ENCODE measurements around the gene GRIN2A.

GRIN2A gene

DNA sequence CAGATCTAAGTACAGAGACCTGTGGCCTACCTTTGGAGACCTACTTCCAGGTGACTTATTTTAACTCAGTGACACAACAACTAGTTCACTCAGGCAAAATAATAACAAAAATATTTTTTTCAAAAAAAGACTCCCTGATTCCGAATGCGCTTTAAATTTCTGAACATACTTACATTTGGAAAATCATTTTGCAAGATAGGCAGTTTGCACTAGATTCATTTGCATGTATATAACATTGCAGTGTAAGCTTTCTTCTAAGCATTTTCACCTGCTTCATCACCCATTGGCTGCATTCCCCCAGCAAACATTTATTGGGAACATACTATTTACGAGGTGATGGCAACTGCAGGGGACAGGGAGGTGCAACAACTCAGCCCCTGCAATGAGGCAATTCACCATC, 166.8 kb downstream of the GRIN2A start:
- Histone ChIP-seq H3K23ac (ENCODE audit: low read length) (no peak overlapping the region), H3K9ac (ENCODE audit: low read length) (no peak overlapping the region), H2AK5ac (ENCODE audit: low read length) (no peak overlapping the region), H3K18ac (ENCODE audit: low read length) (no peak overlapping the region), H3K4me3 (ENCODE audit: low read length) (no peak overlapping the region), H3K79me1 (ENCODE audit: low read length) (no peaks in the 10 kb centered on the region), H3K4me1 (ENCODE audit: control insufficient read depth, low read depth, low read length) (no peaks in the 10 kb centered on the region), H4K5ac (ENCODE audit: low read length) (no peak overlapping the region), H3K4ac (ENCODE audit: low read depth, low read length) (no peak overlapping the region), H2BK5ac (ENCODE audit: low read length) (no peak overlapping the region), H2BK15ac (replicated peaks; ENCODE audit: low read depth) (no peak overlapping the region), H3K36me3 (ENCODE audit: control insufficient read depth, insufficient read depth, low read length) (no peaks in the 10 kb centered on the region), H4K8ac (ENCODE audit: low read depth, low read length) (no peak overlapping the region), H3K56ac (ENCODE audit: low read length) (no peak overlapping the region), H2BK120ac (ENCODE audit: low read depth, low read length) (no peak overlapping the region), H3K27me3 (ENCODE audit: insufficient read depth, low read length, poor library complexity) (no peaks in the 10 kb centered on the region), H3K4me2 (ENCODE audit: low read length) (no peak overlapping the region), H3K79me2 (ENCODE audit: control insufficient read depth, insufficient read depth, low read length) (no peaks in the 10 kb centered on the region), H3K27ac (ENCODE audit: low read depth, low read length) (no peak overlapping the region)
- WGBS (ENCODE audit: extremely low coverage, insufficient coverage, low lambda C conversion rate) = 100% methylated on average over 2 of the region's 3 CpGs
- DNase-seq = no peak

DNA sequence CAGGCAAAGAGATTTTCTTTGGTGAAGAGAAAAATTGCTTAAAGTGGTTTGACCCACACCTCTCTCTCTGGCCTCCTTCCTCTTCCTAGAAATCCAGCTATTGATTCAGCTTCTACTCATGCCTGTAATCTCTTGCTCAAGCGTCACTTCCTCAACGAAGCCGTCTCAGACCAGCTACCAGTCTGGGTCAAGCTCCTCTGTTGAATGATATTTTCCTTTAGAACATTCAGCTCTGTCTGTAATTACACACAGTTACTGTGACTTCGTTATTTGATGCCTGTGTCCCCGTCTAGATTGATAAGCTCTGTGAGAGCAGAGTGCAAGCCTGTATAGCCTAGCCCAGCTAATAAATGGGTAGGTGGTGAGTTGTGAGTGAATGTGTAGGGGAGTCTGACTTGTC, 168.5 kb downstream of the GRIN2A start:
- Histone ChIP-seq H3K27me3 (ENCODE audit: insufficient read depth, low read length, poor library complexity) (no peaks in the 10 kb centered on the region), H4K5ac (ENCODE audit: low read length) (no peak overlapping the region), H3K27ac (ENCODE audit: low read depth, low read length) (no peak overlapping the region), H2AK5ac (ENCODE audit: low read length) (no peak overlapping the region), H3K4ac (ENCODE audit: low read depth, low read length) (no peak overlapping the region), H3K9ac (ENCODE audit: low read length) (no peak overlapping the region), H4K8ac (ENCODE audit: low read depth, low read length) (no peak overlapping the region), H3K4me3 (ENCODE audit: low read length) (no peak overlapping the region), H3K79me2 (ENCODE audit: control insufficient read depth, insufficient read depth, low read length) (no peaks in the 10 kb centered on the region), H2BK120ac (ENCODE audit: low read depth, low read length) (no peak overlapping the region), H3K4me1 (ENCODE audit: control insufficient read depth, low read depth, low read length) (no peaks in the 10 kb centered on the region), H3K4me2 (ENCODE audit: low read length) (no peak overlapping the region), H2BK5ac (ENCODE audit: low read length) (no peak overlapping the region), H3K56ac (ENCODE audit: low read length) (no peak overlapping the region), H3K79me1 (ENCODE audit: low read length) (no peaks in the 10 kb centered on the region), H3K18ac (ENCODE audit: low read length) (no peak overlapping the region), H2BK15ac (replicated peaks; ENCODE audit: low read depth) (no peak overlapping the region), H3K36me3 (ENCODE audit: control insufficient read depth, insufficient read depth, low read length) (no peaks in the 10 kb centered on the region), H3K23ac (ENCODE audit: low read length) (no peak overlapping the region)
- WGBS (ENCODE audit: extremely low coverage, insufficient coverage, low lambda C conversion rate) = no CpG with 5 or more reads among the region's 5 CpGs
- no peak for DNase-seq

GRCh38 chr16:10013364-10013763, 168.9 kb downstream of the GRIN2A start:
- H3K79me1 ChIP-seq (ENCODE audit: low read length) = no peaks in the 10 kb centered on the region
- no peak overlapping the region for H3K56ac ChIP-seq (ENCODE audit: low read length)
- DNase-seq = peak; percentile 39
- no peak overlapping the region for H3K9ac ChIP-seq (ENCODE audit: low read length)
- H3K27ac ChIP-seq (ENCODE audit: low read depth, low read length) = no peak overlapping the region
- H3K23ac ChIP-seq (ENCODE audit: low read length) = no peak overlapping the region
- no peak overlapping the region for H4K5ac ChIP-seq (ENCODE audit: low read length)
- H3K79me2 ChIP-seq (ENCODE audit: control insufficient read depth, insufficient read depth, low read length) = no peaks in the 10 kb centered on the region
- no peak overlapping the region for H3K4me3 ChIP-seq (ENCODE audit: low read length)
- H3K4ac ChIP-seq (ENCODE audit: low read depth, low read length) = no peak overlapping the region
- H3K4me2 ChIP-seq (ENCODE audit: low read length) = no peak overlapping the region
- H3K18ac ChIP-seq (ENCODE audit: low read length) = no peak overlapping the region
- no peak overlapping the region for H2BK120ac ChIP-seq (ENCODE audit: low read depth, low read length)
- H4K8ac ChIP-seq (ENCODE audit: low read depth, low read length) = no peak overlapping the region
- H3K36me3 ChIP-seq (ENCODE audit: control insufficient read depth, insufficient read depth, low read length) = no peaks in the 10 kb centered on the region
- no CpG with 5 or more reads among the region's 4 CpGs for WGBS (ENCODE audit: extremely low coverage, insufficient coverage, low lambda C conversion rate)
- no peaks in the 10 kb centered on the region for H3K4me1 ChIP-seq (ENCODE audit: control insufficient read depth, low read depth, low read length)
- no peak overlapping the region for H2BK5ac ChIP-seq (ENCODE audit: low read length)
- no peaks in the 10 kb centered on the region for H3K27me3 ChIP-seq (ENCODE audit: insufficient read depth, low read length, poor library complexity)
- H2BK15ac ChIP-seq (replicated peaks; ENCODE audit: low read depth) = no peak overlapping the region
- H2AK5ac ChIP-seq (ENCODE audit: low read length) = no peak overlapping the region

GRCh38 chr16:10009684-10010083, 172.5 kb downstream of the GRIN2A start:
- Histone ChIP-seq H3K27ac (ENCODE audit: low read depth, low read length) (no peak overlapping the region), H3K4me1 (ENCODE audit: control insufficient read depth, low read depth, low read length) (no peaks in the 10 kb centered on the region), H4K5ac (ENCODE audit: low read length) (no peak overlapping the region), H2AK5ac (ENCODE audit: low read length) (no peak overlapping the region), H3K4ac (ENCODE audit: low read depth, low read length) (no peak overlapping the region), H3K27me3 (ENCODE audit: insufficient read depth, low read length, poor library complexity) (no peaks in the 10 kb centered on the region), H3K4me3 (ENCODE audit: low read length) (no peak overlapping the region), H3K56ac (ENCODE audit: low read length) (no peak overlapping the region), H4K8ac (ENCODE audit: low read depth, low read length) (no peak overlapping the region), H3K4me2 (ENCODE audit: low read length) (no peak overlapping the region), H3K79me2 (ENCODE audit: control insufficient read depth, insufficient read depth, low read length) (no peaks in the 10 kb centered on the region), H3K9ac (ENCODE audit: low read length) (no peak overlapping the region), H3K36me3 (ENCODE audit: control insufficient read depth, insufficient read depth, low read length) (no peaks in the 10 kb centered on the region), H2BK120ac (ENCODE audit: low read depth, low read length) (no peak overlapping the region), H3K79me1 (ENCODE audit: low read length) (no peaks in the 10 kb centered on the region), H2BK15ac (replicated peaks; ENCODE audit: low read depth) (no peak overlapping the region), H3K23ac (ENCODE audit: low read length) (no peak overlapping the region), H3K18ac (ENCODE audit: low read length) (no peak overlapping the region), H2BK5ac (ENCODE audit: low read length) (no peak overlapping the region)
- no peak for DNase-seq
- no CpG with 5 or more reads among the region's 6 CpGs for WGBS (ENCODE audit: extremely low coverage, insufficient coverage, low lambda C conversion rate)

DNA sequence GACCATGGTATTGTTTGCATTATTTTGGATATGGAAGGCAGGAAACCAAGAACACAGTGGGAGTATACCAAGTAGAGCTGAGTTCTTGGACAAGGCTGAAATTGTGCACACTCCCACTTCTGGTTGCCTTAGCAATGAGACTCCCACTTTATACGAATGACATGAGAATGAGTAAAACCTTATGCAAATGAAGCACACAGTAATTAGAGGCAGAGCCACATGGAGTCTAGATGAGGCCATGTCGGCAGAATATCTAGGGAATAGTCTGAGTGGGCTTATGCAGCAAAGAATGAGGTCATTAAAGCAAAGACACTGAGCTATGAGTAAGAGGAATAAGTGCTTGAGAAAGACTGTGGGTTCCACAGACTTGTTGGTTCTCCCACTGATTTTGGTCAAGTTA, 178.7 kb downstream of the GRIN2A start:
- H3K27ac ChIP-seq (ENCODE audit: low read depth, low read length) = no peak overlapping the region
- DNase-seq = no peak
- no peak overlapping the region for H3K56ac ChIP-seq (ENCODE audit: low read length)
- WGBS (ENCODE audit: extremely low coverage, insufficient coverage, low lambda C conversion rate) = no CpG with 5 or more reads among the region's 2 CpGs
- H3K4me1 ChIP-seq (ENCODE audit: control insufficient read depth, low read depth, low read length) = no peaks in the 10 kb centered on the region
- H3K4me3 ChIP-seq (ENCODE audit: low read length) = no peak overlapping the region
- no peak overlapping the region for H3K9ac ChIP-seq (ENCODE audit: low read length)
- no peak overlapping the region for H3K4me2 ChIP-seq (ENCODE audit: low read length)
- no peak overlapping the region for H4K8ac ChIP-seq (ENCODE audit: low read depth, low read length)
- H3K18ac ChIP-seq (ENCODE audit: low read length) = no peak overlapping the region
- H2AK5ac ChIP-seq (ENCODE audit: low read length) = no peak overlapping the region
- no peaks in the 10 kb centered on the region for H3K36me3 ChIP-seq (ENCODE audit: control insufficient read depth, insufficient read depth, low read length)
- H3K79me1 ChIP-seq (ENCODE audit: low read length) = no peaks in the 10 kb centered on the region
- no peak overlapping the region for H2BK15ac ChIP-seq (replicated peaks; ENCODE audit: low read depth)
- H3K79me2 ChIP-seq (ENCODE audit: control insufficient read depth, insufficient read depth, low read length) = no peaks in the 10 kb centered on the region
- no peak overlapping the region for H4K5ac ChIP-seq (ENCODE audit: low read length)
- no peak overlapping the region for H2BK5ac ChIP-seq (ENCODE audit: low read length)
- no peak overlapping the region for H2BK120ac ChIP-seq (ENCODE audit: low read depth, low read length)
- H3K27me3 ChIP-seq (ENCODE audit: insufficient read depth, low read length, poor library complexity) = no peaks in the 10 kb centered on the region
- H3K23ac ChIP-seq (ENCODE audit: low read length) = no peak overlapping the region
- H3K4ac ChIP-seq (ENCODE audit: low read depth, low read length) = no peak overlapping the region

DNA sequence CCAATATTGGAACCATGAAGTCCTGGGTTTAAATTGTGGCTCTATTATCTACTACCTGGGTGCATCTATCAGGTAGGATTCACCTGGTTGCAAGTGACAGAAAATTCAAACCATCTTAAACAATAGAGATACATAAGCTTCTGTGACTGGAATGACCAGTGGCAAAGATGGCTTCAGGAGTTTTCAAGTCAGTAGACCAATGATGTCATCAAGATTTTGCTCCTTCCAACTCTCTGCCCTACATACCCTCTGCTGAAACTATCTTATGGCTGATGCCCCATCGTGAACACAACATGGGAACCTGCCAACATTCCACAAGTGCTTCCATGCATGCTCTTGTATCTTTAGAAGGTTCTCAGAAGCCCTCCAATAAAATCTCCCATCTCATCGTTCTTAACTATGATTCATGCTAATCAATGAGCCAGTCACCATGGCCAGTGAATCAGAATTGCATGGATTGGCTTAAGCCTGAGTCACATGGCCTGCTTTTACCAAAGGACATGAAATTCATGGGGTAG, 180.9 kb downstream of the GRIN2A start:
- no peaks in the 10 kb centered on the region for H3K79me1 ChIP-seq (ENCODE audit: low read length)
- H3K36me3 ChIP-seq (ENCODE audit: control insufficient read depth, insufficient read depth, low read length) = no peaks in the 10 kb centered on the region
- no peak overlapping the region for H3K9ac ChIP-seq (ENCODE audit: low read length)
- no peak overlapping the region for H3K56ac ChIP-seq (ENCODE audit: low read length)
- H3K4ac ChIP-seq (ENCODE audit: low read depth, low read length) = no peak overlapping the region
- H3K27me3 ChIP-seq (ENCODE audit: insufficient read depth, low read length, poor library complexity) = no peaks in the 10 kb centered on the region
- H4K8ac ChIP-seq (ENCODE audit: low read depth, low read length) = no peak overlapping the region
- no peak overlapping the region for H2BK15ac ChIP-seq (replicated peaks; ENCODE audit: low read depth)
- H3K23ac ChIP-seq (ENCODE audit: low read length) = no peak overlapping the region
- H3K4me1 ChIP-seq (ENCODE audit: control insufficient read depth, low read depth, low read length) = no peaks in the 10 kb centered on the region
- H3K79me2 ChIP-seq (ENCODE audit: control insufficient read depth, insufficient read depth, low read length) = no peaks in the 10 kb centered on the region
- no peak overlapping the region for H4K5ac ChIP-seq (ENCODE audit: low read length)
- H2BK120ac ChIP-seq (ENCODE audit: low read depth, low read length) = no peak overlapping the region
- no peak overlapping the region for H2BK5ac ChIP-seq (ENCODE audit: low read length)
- no peak for DNase-seq
- no peak overlapping the region for H2AK5ac ChIP-seq (ENCODE audit: low read length)
- no peak overlapping the region for H3K27ac ChIP-seq (ENCODE audit: low read depth, low read length)
- no peak overlapping the region for H3K4me3 ChIP-seq (ENCODE audit: low read length)
- H3K4me2 ChIP-seq (ENCODE audit: low read length) = no peak overlapping the region
- no CpG with 5 or more reads among the region's 2 CpGs for WGBS (ENCODE audit: extremely low coverage, insufficient coverage, low lambda C conversion rate)
- no peak overlapping the region for H3K18ac ChIP-seq (ENCODE audit: low read length)
